Smooth muscle cell (in vitro differentiated cells): ENCODE data around the gene RAB21. TPM values are rescaled to one million over a fixed set of nuclear protein-coding genes. Genes with fewer than 3 reads are reported as not detected.

Source experiments
- DNase-seq: peaks from one replicate; lab custom pipeline; 2025; ENCODE audit not compliant: unreplicated experiment; lab: John Stamatoyannopoulos, UW
- H2AFZ ChIP-seq: fragments of 200-600 bp; sonication (generic); 2 replicates; pipeline ENCODE4 v1.6.0; 2016; ENCODE audit warnings: antibody characterized with exemption, low read depth, mild to moderate bottlenecking
- H3F3A ChIP-seq: fragments of 200-600 bp; sonication (generic); 2 replicates; pipeline ENCODE4 v1.6.0; 2017; ENCODE audit warnings: antibody characterized with exemption, low read depth
- H3K27ac ChIP-seq: fragments of 200-600 bp; sonication (generic); 2 replicates; pipeline ENCODE4 v1.5.1; 2016; ENCODE audit warnings: low read depth, mild to moderate bottlenecking
- H3K27me3 ChIP-seq: fragments of 200-600 bp; sonication (generic); 2 replicates; pipeline ENCODE4 v1.6.1; 2016; ENCODE audit warnings: low read depth, mild to moderate bottlenecking
- H3K36me3 ChIP-seq: fragments of 200-600 bp; sonication (generic); 2 replicates; pipeline ENCODE4 v1.5.1; 2016; ENCODE audit warnings: low read depth
- H3K4me1 ChIP-seq: fragments of 200-600 bp; sonication (generic); 2 replicates; pipeline ENCODE4 v1.5.1; 2016; ENCODE audit warnings: low read depth
- H3K4me2 ChIP-seq: fragments of 200-600 bp; sonication (generic); 2 replicates; pipeline ENCODE4 v1.6.0; 2016; ENCODE audit warnings: mild to moderate bottlenecking
- H3K4me3 ChIP-seq: fragments of 200-600 bp; sonication (generic); 2 replicates; pipeline ENCODE4 v1.5.1; 2016; ENCODE audit warnings: mild to moderate bottlenecking
- H3K79me2 ChIP-seq: fragments of 200-600 bp; sonication (generic); 2 replicates; pipeline ENCODE4 v1.6.0; 2016; ENCODE audit warnings: low read depth, mild to moderate bottlenecking
- H3K9ac ChIP-seq: fragments of 200-600 bp; sonication (generic); 2 replicates; pipeline ENCODE4 v1.6.0; 2016; ENCODE audit warnings: low read depth
- H3K9me3 ChIP-seq: fragments of 200-600 bp; sonication (generic); replicated peaks from 2 replicates; pipeline ENCODE4 v1.5.1; 2016; ENCODE audit warnings: low read depth
- H4K20me1 ChIP-seq: fragments of 200-600 bp; sonication (generic); 2 replicates; pipeline ENCODE4 v1.6.0; 2016; ENCODE audit warnings: low read depth
- CTCF ChIP-seq: fragments of 200-600 bp; sonication (generic); IDR thresholded peaks from 2 replicates; pipeline ENCODE4 v1.5.1; 2017; ENCODE audit warnings: borderline replicate concordance, mild to moderate bottlenecking, antibody characterized with exemption; ENCODE audit not compliant: insufficient read depth, poor library complexity, severe bottlenecking
- WGBS: methylation state at CpG from one replicate; pipeline ENCODE4 v1.1.7; 2016; ENCODE audit warnings: low lambda C conversion rate; 5-methylcytosine and 5-hydroxymethylcytosine counted together
- polyA plus RNA-seq: library from polyadenylated mRNA; unstranded; fragments of >200 nt; fragmentation: Nextera tagmentation; extraction: Ambion mirVana; gene quantifications from 2 replicates; pipeline ENCODE4 v1.2.1, GENCODE V29; 2016
- total RNA-seq: library from RNA; depleted of rRNA; stranded (reverse); fragments of >200 nt; gene quantifications from 2 replicates; pipeline ENCODE4 v1.2.3, GENCODE V29; 2014

RAB21 gene
- total and polyA plus RNA-seq, 2 experiments from 2014 or later, result 7.2 to 49.3 TPM

GRCh38 chr12:71795901-71796300, 41.2 kb downstream of the RAB21 start:
- H3K36me3 ChIP-seq, result no peaks in the 10 kb centered on the region
- H3K4me2 ChIP-seq, result no peak overlapping the region
- no peaks in the 10 kb centered on the region for H3K79me2 ChIP-seq
- H3K4me1 ChIP-seq, result peaks cover 6% of the 10 kb centered on the region
- H3K27ac ChIP-seq, result no peak overlapping the region
- H4K20me1 ChIP-seq, result no peaks in the 10 kb centered on the region
- H3K27me3 ChIP-seq, result no peaks in the 10 kb centered on the region
- no peak overlapping the region for H2AFZ ChIP-seq
- no peak overlapping the region for H3K4me3 ChIP-seq
- no peaks in the 10 kb centered on the region for H3F3A ChIP-seq
- no peak for TF ChIP-seq CTCF
- no peaks in the 10 kb centered on the region for H3K9me3 ChIP-seq
- no peak overlapping the region for H3K9ac ChIP-seq
- DNase-seq, result no peak
- WGBS, result 74% methylated on average over 1 of the region's 1 CpG

- H3K4me2 ChIP-seq, result no peak overlapping the region
- H3K9ac ChIP-seq, result no peak overlapping the region
- H3K27ac ChIP-seq, result no peak overlapping the region
- no peaks in the 10 kb centered on the region for H4K20me1 ChIP-seq
- no peaks in the 10 kb centered on the region for H3K27me3 ChIP-seq
- TF ChIP-seq CTCF, result no peak
- no peaks in the 10 kb centered on the region for H3K79me2 ChIP-seq
- H2AFZ ChIP-seq, result no peak overlapping the region
- no peaks in the 10 kb centered on the region for H3K36me3 ChIP-seq
- DNase-seq, result no peak
- peaks cover 6% of the 10 kb centered on the region for H3K4me1 ChIP-seq
- 95% methylated on average over 1 of the region's 1 CpG for WGBS
- no peak overlapping the region for H3K4me3 ChIP-seq
- no peaks in the 10 kb centered on the region for H3K9me3 ChIP-seq
- no peaks in the 10 kb centered on the region for H3F3A ChIP-seq
These were observed 42.9 kb downstream of the RAB21 start for GRCh38 chr12:71797531-71797930.

GRCh38 chr12:71799106-71799505, 44.4 kb downstream of the RAB21 start:
- H3K4me3 ChIP-seq, result no peak overlapping the region
- H3F3A ChIP-seq, result no peaks in the 10 kb centered on the region
- H3K27ac ChIP-seq, result no peak overlapping the region
- H3K36me3 ChIP-seq, result no peaks in the 10 kb centered on the region
- no peaks in the 10 kb centered on the region for H3K9me3 ChIP-seq
- no peaks in the 10 kb centered on the region for H4K20me1 ChIP-seq
- no peaks in the 10 kb centered on the region for H3K79me2 ChIP-seq
- no peak overlapping the region for H2AFZ ChIP-seq
- H3K4me2 ChIP-seq, result no peak overlapping the region
- H3K27me3 ChIP-seq, result no peaks in the 10 kb centered on the region
- H3K4me1 ChIP-seq, result peaks cover 6% of the 10 kb centered on the region
- DNase-seq, result no peak
- TF ChIP-seq CTCF, result no peak
- H3K9ac ChIP-seq, result no peak overlapping the region

- Histone ChIP-seq H3K79me2 (no peaks in the 10 kb centered on the region), H3K27ac (no peak overlapping the region)
- 87% methylated on average over 3 of the region's 3 CpGs for WGBS
These were observed 45.5 kb downstream of the RAB21 start for GRCh38 chr12:71800177-71800576.

More at GRCh38 chr12:71800177-71800576, 45.5 kb downstream of the RAB21 start:
- H2AFZ ChIP-seq, result no peak overlapping the region
- TF ChIP-seq CTCF, result no peak
- no peaks in the 10 kb centered on the region for H3K36me3 ChIP-seq
- peaks cover 6% of the 10 kb centered on the region for H3K4me1 ChIP-seq
- no peak overlapping the region for H3K4me2 ChIP-seq
- no peak for DNase-seq
- H3F3A ChIP-seq, result no peaks in the 10 kb centered on the region
- no peaks in the 10 kb centered on the region for H3K9me3 ChIP-seq
- no peak overlapping the region for H3K9ac ChIP-seq
- no peak overlapping the region for H3K4me3 ChIP-seq
- no peaks in the 10 kb centered on the region for H3K27me3 ChIP-seq
- H4K20me1 ChIP-seq, result no peaks in the 10 kb centered on the region
